ENCODE data around the gene SRRD.

- TF ChIP-seq POLR2A (IDR thresholded peaks at IDR 0.05) (no peak), CTCF (IDR thresholded peaks at IDR 0.05) (no peak), POLR2AphosphoS5 (IDR thresholded peaks at IDR 0.05) (no peak)
Measured at GRCh38 chr22:26535603-26535908, 51.9 kb downstream of the SRRD start.

Data from upper lobe of left lung (tissue), 4 donors.